Liver (tissue), 9 donors: ENCODE data around the gene LAMTOR5. TPM values are rescaled to one million over a fixed set of nuclear protein-coding genes. Genes with fewer than 3 reads are reported as not detected.

ENCODE experiments used
- DNase-seq: peaks from one replicate; pipeline ENCODE4 v3.0.0-alpha.2; 2017; ENCODE audit warnings: low spot score
- H3K27ac ChIP-seq, 2 donors: one replicate each; pipeline ENCODE4 v1.7.0; 2013; ENCODE audit warnings: inconsistent platforms in 2 of 2, low read length in 2 of 2, control low read depth in 1 of 2, low read depth in 1 of 2, mild to moderate bottlenecking in 1 of 2
- H3K27me3 ChIP-seq, 4 donors: one replicate each; pipeline versions ENCODE4 v1.6.1 to v1.7.0; 2013; ENCODE audit warnings: low read length in 3 of 4, inconsistent platforms in 1 of 4, mild to moderate bottlenecking in 1 of 4, moderate library complexity in 1 of 4; ENCODE audit not compliant: control insufficient read depth in 4 of 4, insufficient read depth in 4 of 4
- H3K36me3 ChIP-seq, 4 donors: one replicate each; pipeline versions ENCODE4 v1.6.1 to v1.7.0; 2013; ENCODE audit warnings: low read length in 3 of 4, mild to moderate bottlenecking in 3 of 4, low read depth in 1 of 4, moderate library complexity in 1 of 4; ENCODE audit not compliant: control insufficient read depth in 4 of 4, insufficient read depth in 3 of 4
- H3K4me1 ChIP-seq, 4 donors: one replicate each; pipeline versions ENCODE4 v1.6.1 to v1.7.0; 2013; ENCODE audit warnings: low read length in 3 of 4, mild to moderate bottlenecking in 3 of 4, moderate library complexity in 1 of 4; ENCODE audit not compliant: control insufficient read depth in 4 of 4, insufficient read depth in 4 of 4
- H3K4me3 ChIP-seq, 3 donors: one replicate each; pipeline versions ENCODE4 v1.6.1 to v1.7.0; 2013; ENCODE audit warnings: low read length in 3 of 3, control low read depth in 1 of 3, low read depth in 1 of 3, mild to moderate bottlenecking in 1 of 3
- H3K9ac ChIP-seq, 2 donors: one replicate each; pipeline ENCODE4 v1.7.0; 2013; ENCODE audit warnings: low read length in 2 of 2, mild to moderate bottlenecking in 2 of 2, moderate library complexity in 2 of 2, control low read depth in 1 of 2, low read depth in 1 of 2
- H3K9me3 ChIP-seq, 4 donors: one replicate each; pipeline versions ENCODE4 v1.6.1 to v1.7.0; 2013; ENCODE audit warnings: low read length in 3 of 4; ENCODE audit not compliant: control insufficient read depth in 4 of 4
- EGR1 ChIP-seq, 2 donors: IDR thresholded peaks; 2 replicates each; pipeline ENCODE4 v1.6.1; 2016 to 2018; ENCODE audit warnings: antibody characterized with exemption in 2 of 2, low read depth in 2 of 2
- FOXA1 ChIP-seq: IDR thresholded peaks from 2 replicates; pipeline ENCODE4 v1.6.1; 2016; ENCODE audit warnings: antibody characterized with exemption
- FOXA2 ChIP-seq: IDR thresholded peaks from 2 replicates; pipeline ENCODE4 v1.6.1; 2016; ENCODE audit warnings: antibody characterized with exemption
- GABPA ChIP-seq, 2 donors: IDR thresholded peaks in 1 of 2; conservative IDR thresholded peaks in 1 of 2; 2 replicates each; pipeline ENCODE4 v1.6.1; 2016; ENCODE audit warnings: antibody characterized with exemption in 2 of 2, mild to moderate bottlenecking in 1 of 2, moderate library complexity in 1 of 2
- HNF4A ChIP-seq, 2 donors: conservative IDR thresholded peaks; 2 replicates each; pipeline ENCODE4 v1.6.1; 2016; ENCODE audit warnings: antibody characterized with exemption in 2 of 2, mild to moderate bottlenecking in 2 of 2
- HNF4G ChIP-seq: IDR thresholded peaks from 2 replicates; pipeline ENCODE4 v1.6.1; 2016; ENCODE audit warnings: antibody characterized with exemption
- JUND ChIP-seq, 2 donors: IDR thresholded peaks; 2 replicates each; pipeline ENCODE4 v1.6.1; 2016; ENCODE audit warnings: antibody characterized with exemption in 2 of 2
- NR2F2 ChIP-seq: IDR thresholded peaks from 2 replicates; pipeline ENCODE4 v1.6.1; 2016; ENCODE audit warnings: antibody characterized with exemption
- RAD21 ChIP-seq, 2 donors: IDR thresholded peaks; 2 replicates each; pipeline ENCODE4 v1.6.1; 2016; ENCODE audit warnings: antibody characterized with exemption in 2 of 2, mild to moderate bottlenecking in 2 of 2
- RXRA ChIP-seq, 2 donors: IDR thresholded peaks; 2 replicates each; pipeline ENCODE4 v1.6.1; 2017 to 2018; ENCODE audit warnings: antibody characterized with exemption in 2 of 2, mild to moderate bottlenecking in 1 of 2
- SP1 ChIP-seq: IDR thresholded peaks from 2 replicates; pipeline ENCODE4 v1.6.1; 2018; ENCODE audit warnings: antibody characterized with exemption, mild to moderate bottlenecking
- TAF1 ChIP-seq: conservative IDR thresholded peaks from 2 replicates; pipeline ENCODE4 v1.6.1; 2016; ENCODE audit warnings: antibody characterized with exemption, mild to moderate bottlenecking
- YY1 ChIP-seq: IDR thresholded peaks from 2 replicates; pipeline ENCODE4 v1.6.1; 2016; ENCODE audit warnings: antibody characterized with exemption, mild to moderate bottlenecking
- WGBS: extraction: QIAGEN DNeasy Blood & Tissue Kit; methylation state at CpG from one replicate; pipeline ENCODE4 v1.1.7; 2013; 5-methylcytosine and 5-hydroxymethylcytosine counted together
- polyA plus RNA-seq, 2 donors: library from polyadenylated mRNA; stranded (reverse) in 1 of 2; unstranded in 1 of 2; fragments of 200-250 nt in 1 of 2; fragments of >200 nt in 1 of 2; fragmentation: Nextera tagmentation in 1 of 2; extraction: Ambion mirVana in 1 of 2; gene quantifications; one replicate each; pipeline versions ENCODE4 v1.2.1 to v1.2.3, GENCODE V29; 2013 to 2015
- total RNA-seq, 2 donors: library from RNA; depleted of rRNA; stranded (reverse); fragments of >200 nt; gene quantifications; one replicate each; pipeline ENCODE4 v1.2.3, GENCODE V29; 2014
- TF ChIP-seq, protein P1 (sequence below): IDR thresholded peaks from 2 replicates; pipeline ENCODE4 v1.6.1; 2016; ENCODE audit warnings: antibody characterized with exemption
- TF ChIP-seq, protein P2 (sequence below): IDR thresholded peaks from 2 replicates; pipeline ENCODE4 v1.6.1; 2016; ENCODE audit warnings: antibody characterized with exemption
- TF ChIP-seq, protein P3 (sequence below): fragments of 150-350 bp; IDR thresholded peaks from 2 replicates; pipeline ENCODE4 v1.5.1; 2017; ENCODE audit warnings: improper control_type of control experiment, low read depth, low read length; ENCODE audit not compliant: missing input control
- TF ChIP-seq, protein P4 (sequence below): IDR thresholded peaks from 2 replicates; pipeline ENCODE4 v1.6.1; 2016; ENCODE audit warnings: antibody characterized with exemption
- TF ChIP-seq, protein P5 (sequence below): IDR thresholded peaks from 2 replicates; pipeline ENCODE4 v1.6.1; 2016; ENCODE audit warnings: antibody characterized with exemption, mild to moderate bottlenecking
- donor health status: healthy.
- donor health status: healthy.
- donor health status: healthy.
- donor health status: healthy.
- donor health status: healthy.

The LAMTOR5 gene
- total RNA-seq (10 to 100 TPM; 30.0 to 41.2 TPM), polyA plus RNA-seq (100 to 1,000 TPM; 147 to 182 TPM)

DNA sequence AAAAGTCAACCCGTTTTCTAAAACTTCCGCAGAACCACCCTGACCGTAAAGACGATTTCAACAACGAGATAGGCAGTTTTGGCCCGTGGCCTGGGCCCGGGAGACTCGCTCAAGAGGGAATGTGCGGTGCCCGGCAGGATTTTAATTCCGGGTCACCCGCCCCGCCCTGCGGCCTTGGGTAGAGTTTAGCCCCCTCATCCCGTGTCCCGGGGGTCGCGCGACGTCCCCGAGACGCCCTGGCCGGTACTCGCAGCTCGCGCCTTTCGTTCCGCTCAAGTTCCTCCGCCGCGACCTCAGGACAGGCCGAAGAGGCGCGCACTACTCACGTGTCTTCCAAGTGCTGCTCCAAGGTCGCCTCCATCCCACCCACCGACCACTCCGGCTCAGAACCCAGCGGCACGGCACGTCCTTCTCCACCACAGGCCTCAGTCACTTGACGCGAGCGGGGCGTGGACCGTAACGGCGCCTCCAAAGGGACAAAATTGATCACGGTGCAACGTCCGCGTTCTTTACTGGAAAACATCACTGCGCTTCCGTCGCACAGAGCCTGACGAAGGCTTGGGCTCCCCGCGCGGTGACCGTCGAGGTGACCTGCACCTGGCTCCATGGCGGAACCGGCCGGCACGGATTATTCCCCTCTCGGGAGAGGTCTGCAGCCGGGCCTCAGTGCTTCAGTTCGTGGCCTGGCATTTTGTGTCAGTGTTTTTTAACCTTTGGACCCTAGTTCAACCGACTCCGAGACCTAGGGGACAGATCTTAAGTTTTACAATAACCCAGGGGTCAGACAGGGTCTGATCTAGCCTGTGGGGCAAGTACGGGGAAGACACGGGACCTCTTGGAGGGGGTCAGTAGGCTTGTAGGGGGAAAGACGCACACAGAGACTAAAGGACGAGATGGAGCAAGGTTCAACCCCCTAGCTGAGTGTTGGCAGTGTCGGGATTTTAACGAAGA, at the start of gene LAMTOR5:
Gene LAMTOR5, minus strand, starts transcription at position 435 of the 951 bp plus-strand sequence. Its CDS starts 74 bp downstream, at position 361.
- peaks cover 1 to 25% (median 17%) of the 10 kb centered on the region in 4 donors for H3K36me3 ChIP-seq
- H3K9ac ChIP-seq: peak within 1 kb of the TSS; percentile 95 to 100
- DNase-seq: peak; percentile 96
- H3K4me1 ChIP-seq: peaks cover 3 to 30% (median 17%) of the 10 kb centered on the region in 4 donors
- no peaks in the 10 kb centered on the region for H3K27me3 ChIP-seq
- H3K4me3 ChIP-seq: peak within 1 kb of the TSS; percentile 78 to 100 (median 81)
- H3K27ac ChIP-seq: peak within 1 kb of the TSS; percentile 88 to 100
- no peaks in the 10 kb centered on the region for H3K9me3 ChIP-seq
- TF ChIP-seq, protein P1, sequence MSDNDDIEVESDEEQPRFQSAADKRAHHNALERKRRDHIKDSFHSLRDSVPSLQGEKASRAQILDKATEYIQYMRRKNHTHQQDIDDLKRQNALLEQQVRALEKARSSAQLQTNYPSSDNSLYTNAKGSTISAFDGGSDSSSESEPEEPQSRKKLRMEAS: peak; percentile 98
- TF ChIP-seq HNF4A (conservative IDR thresholded peaks at IDR 0.05) (peak; percentile 83 to 89), RXRA (IDR thresholded peaks at IDR 0.05) (peak; percentile 78 to 87), EGR1 (IDR thresholded peaks at IDR 0.05; ENCODE audit: low read depth in 2 of 2) (peak in 1 of 2 donors; percentile 35), RAD21 (IDR thresholded peaks at IDR 0.05) (peak; percentile 27 to 41), GABPA (IDR thresholded peaks at IDR 0.05 in 1 of 2, conservative IDR thresholded peaks at IDR 0.05 in 1 of 2) (peak; percentile 76 to 94), NR2F2 (peak; percentile 90), HNF4G (peak; percentile 67), FOXA1 (peak; percentile 18), FOXA2 (no peak), TAF1 (peak; percentile 85), JUND (IDR thresholded peaks at IDR 0.05) (peak in 1 of 2 donors; percentile 49), YY1 (peak; percentile 96), SP1 (peak; percentile 84)
- TF ChIP-seq, protein P2, sequence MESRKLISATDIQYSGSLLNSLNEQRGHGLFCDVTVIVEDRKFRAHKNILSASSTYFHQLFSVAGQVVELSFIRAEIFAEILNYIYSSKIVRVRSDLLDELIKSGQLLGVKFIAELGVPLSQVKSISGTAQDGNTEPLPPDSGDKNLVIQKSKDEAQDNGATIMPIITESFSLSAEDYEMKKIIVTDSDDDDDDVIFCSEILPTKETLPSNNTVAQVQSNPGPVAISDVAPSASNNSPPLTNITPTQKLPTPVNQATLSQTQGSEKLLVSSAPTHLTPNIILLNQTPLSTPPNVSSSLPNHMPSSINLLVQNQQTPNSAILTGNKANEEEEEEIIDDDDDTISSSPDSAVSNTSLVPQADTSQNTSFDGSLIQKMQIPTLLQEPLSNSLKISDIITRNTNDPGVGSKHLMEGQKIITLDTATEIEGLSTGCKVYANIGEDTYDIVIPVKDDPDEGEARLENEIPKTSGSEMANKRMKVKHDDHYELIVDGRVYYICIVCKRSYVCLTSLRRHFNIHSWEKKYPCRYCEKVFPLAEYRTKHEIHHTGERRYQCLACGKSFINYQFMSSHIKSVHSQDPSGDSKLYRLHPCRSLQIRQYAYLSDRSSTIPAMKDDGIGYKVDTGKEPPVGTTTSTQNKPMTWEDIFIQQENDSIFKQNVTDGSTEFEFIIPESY: peak; percentile 98
- TF ChIP-seq, protein P3, sequence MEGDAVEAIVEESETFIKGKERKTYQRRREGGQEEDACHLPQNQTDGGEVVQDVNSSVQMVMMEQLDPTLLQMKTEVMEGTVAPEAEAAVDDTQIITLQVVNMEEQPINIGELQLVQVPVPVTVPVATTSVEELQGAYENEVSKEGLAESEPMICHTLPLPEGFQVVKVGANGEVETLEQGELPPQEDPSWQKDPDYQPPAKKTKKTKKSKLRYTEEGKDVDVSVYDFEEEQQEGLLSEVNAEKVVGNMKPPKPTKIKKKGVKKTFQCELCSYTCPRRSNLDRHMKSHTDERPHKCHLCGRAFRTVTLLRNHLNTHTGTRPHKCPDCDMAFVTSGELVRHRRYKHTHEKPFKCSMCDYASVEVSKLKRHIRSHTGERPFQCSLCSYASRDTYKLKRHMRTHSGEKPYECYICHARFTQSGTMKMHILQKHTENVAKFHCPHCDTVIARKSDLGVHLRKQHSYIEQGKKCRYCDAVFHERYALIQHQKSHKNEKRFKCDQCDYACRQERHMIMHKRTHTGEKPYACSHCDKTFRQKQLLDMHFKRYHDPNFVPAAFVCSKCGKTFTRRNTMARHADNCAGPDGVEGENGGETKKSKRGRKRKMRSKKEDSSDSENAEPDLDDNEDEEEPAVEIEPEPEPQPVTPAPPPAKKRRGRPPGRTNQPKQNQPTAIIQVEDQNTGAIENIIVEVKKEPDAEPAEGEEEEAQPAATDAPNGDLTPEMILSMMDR: no peak
- TF ChIP-seq, protein P4, sequence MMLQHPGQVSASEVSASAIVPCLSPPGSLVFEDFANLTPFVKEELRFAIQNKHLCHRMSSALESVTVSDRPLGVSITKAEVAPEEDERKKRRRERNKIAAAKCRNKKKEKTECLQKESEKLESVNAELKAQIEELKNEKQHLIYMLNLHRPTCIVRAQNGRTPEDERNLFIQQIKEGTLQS: peak; percentile 58
- TF ChIP-seq, protein P5, sequence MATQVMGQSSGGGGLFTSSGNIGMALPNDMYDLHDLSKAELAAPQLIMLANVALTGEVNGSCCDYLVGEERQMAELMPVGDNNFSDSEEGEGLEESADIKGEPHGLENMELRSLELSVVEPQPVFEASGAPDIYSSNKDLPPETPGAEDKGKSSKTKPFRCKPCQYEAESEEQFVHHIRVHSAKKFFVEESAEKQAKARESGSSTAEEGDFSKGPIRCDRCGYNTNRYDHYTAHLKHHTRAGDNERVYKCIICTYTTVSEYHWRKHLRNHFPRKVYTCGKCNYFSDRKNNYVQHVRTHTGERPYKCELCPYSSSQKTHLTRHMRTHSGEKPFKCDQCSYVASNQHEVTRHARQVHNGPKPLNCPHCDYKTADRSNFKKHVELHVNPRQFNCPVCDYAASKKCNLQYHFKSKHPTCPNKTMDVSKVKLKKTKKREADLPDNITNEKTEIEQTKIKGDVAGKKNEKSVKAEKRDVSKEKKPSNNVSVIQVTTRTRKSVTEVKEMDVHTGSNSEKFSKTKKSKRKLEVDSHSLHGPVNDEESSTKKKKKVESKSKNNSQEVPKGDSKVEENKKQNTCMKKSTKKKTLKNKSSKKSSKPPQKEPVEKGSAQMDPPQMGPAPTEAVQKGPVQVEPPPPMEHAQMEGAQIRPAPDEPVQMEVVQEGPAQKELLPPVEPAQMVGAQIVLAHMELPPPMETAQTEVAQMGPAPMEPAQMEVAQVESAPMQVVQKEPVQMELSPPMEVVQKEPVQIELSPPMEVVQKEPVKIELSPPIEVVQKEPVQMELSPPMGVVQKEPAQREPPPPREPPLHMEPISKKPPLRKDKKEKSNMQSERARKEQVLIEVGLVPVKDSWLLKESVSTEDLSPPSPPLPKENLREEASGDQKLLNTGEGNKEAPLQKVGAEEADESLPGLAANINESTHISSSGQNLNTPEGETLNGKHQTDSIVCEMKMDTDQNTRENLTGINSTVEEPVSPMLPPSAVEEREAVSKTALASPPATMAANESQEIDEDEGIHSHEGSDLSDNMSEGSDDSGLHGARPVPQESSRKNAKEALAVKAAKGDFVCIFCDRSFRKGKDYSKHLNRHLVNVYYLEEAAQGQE: peak; percentile 86
- under 1% methylated on average over 76 of the region's 76 CpGs for WGBS
